ENCODE data around the gene NDUFAF4. TPM values are rescaled to one million over a fixed set of nuclear protein-coding genes. Genes with fewer than 3 reads are reported as not detected.

The NDUFAF4 gene
- total and polyA plus RNA-seq, 2 of the 8 experiments (the other 6 are each of a cell fraction or from before 2014, with no cell fraction given): 21.9 to 84.4 TPM

DNA sequence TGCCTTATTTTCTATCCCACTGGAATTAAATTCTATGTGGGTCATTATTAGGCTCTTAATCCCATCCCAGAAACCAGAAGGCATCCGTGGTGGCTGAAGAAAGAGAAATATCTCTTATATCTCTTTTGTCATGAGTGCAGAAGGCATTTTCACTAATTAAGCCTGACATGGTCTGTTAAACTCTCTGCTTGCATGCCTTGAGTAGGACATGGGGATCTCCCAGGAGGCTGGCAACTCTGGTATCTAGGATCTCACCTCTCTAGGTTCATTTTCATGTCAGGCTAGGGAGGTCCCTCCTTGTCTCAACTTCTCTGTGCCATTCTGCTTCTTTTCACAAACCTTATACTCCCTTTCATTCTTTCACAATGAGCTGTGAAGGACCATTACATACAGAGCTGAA lies 35.1 kb downstream of the NDUFAF4 start:
- CTCF ChIA-PET (ENCODE audit: partially characterized antibody): no interaction called here
- WGBS, 2 experiments (ENCODE audit: extremely low coverage in 1 of 2, insufficient coverage in 1 of 2, insufficient read length in 1 of 2, insufficient replicate concordance in 2 of 2, low coverage in 1 of 2, low lambda C conversion rate in 2 of 2, missing lambda C conversion rate in 1 of 2): 96% methylated on average over 1 of the region's 1 CpG; no CpG with 5 or more reads in 1 of the 2 experiments
- Histone ChIP-seq H3K14ac (ENCODE audit: insufficient read length) (no peak overlapping the region), H3K27me3 (replicated peaks in 1 of 4; ENCODE audit: control insufficient read depth in 3 of 4, extremely low read depth in 1 of 4, insufficient read depth in 3 of 4, low read length in 3 of 4) (no peaks in the 10 kb centered on the region), H2BK15ac (ENCODE audit: low read length) (no peak overlapping the region), H2AFZ (ENCODE audit: low read length) (0 out of 2 replicates have a peak overlapping the region, but pooled peaks have one; percentile 60), H4K8ac (ENCODE audit: extremely low read depth, insufficient read depth, low read length) (no peak overlapping the region), H2BK5ac (ENCODE audit: low read depth, low read length) (no peak overlapping the region), H2BK20ac (ENCODE audit: low read length) (no peak overlapping the region), H3K27ac (ENCODE audit: low read depth, low read length) (no peak overlapping the region), H2BK120ac (replicated peaks; ENCODE audit: low read depth, low read length) (no peak overlapping the region), H3K56ac (replicated peaks; ENCODE audit: insufficient read length, low read depth, low read length) (no peak overlapping the region), H3K4me1 (replicated peaks in 1 of 4; ENCODE audit: control insufficient read depth in 3 of 4, insufficient read depth in 4 of 4, low read length in 3 of 4) (no peaks in the 10 kb centered on the region; a peak in 1 of 7 replicates), H3K4ac (replicated peaks; ENCODE audit: insufficient read length, low read depth, low read length) (no peak overlapping the region), H4K91ac (replicated peaks; ENCODE audit: insufficient read length, low read length) (no peak overlapping the region), H3K36me3 (ENCODE audit: control insufficient read depth in 2 of 4, insufficient read depth in 4 of 4, low read length in 3 of 4) (no peaks in the 10 kb centered on the region), H2AK5ac (ENCODE audit: low read depth, low read length) (no peak overlapping the region), H3K23me2 (ENCODE audit: low read depth, low read length) (no peaks in the 10 kb centered on the region), H3K9me3 (ENCODE audit: insufficient read depth in 2 of 2, low read depth in 1 of 2, low read length in 1 of 2) (peaks cover 2 to 3% of the 10 kb centered on the region in 2 experiments; a peak in 1 of 4 replicates), H3K18ac (ENCODE audit: extremely low read depth, low read length) (no peak overlapping the region), H3K79me2 (ENCODE audit: control insufficient read depth in 1 of 2, insufficient read depth in 2 of 2, low read length in 2 of 2) (no peaks in the 10 kb centered on the region), H3K79me1 (ENCODE audit: low read depth, low read length) (no peaks in the 10 kb centered on the region), H4K5ac (ENCODE audit: insufficient read length, low read depth, low read length) (no peak overlapping the region), H4K20me1 (replicated peaks in 1 of 2; ENCODE audit: control insufficient read depth in 1 of 2, insufficient read depth in 2 of 2, low read length in 2 of 2) (no peaks in the 10 kb centered on the region), H2BK12ac (ENCODE audit: low read depth, low read length) (no peak overlapping the region), H3K4me3 (ENCODE audit: extremely low read depth in 1 of 4, insufficient read depth in 2 of 4, low read depth in 3 of 4, low read length in 4 of 4) (no peak overlapping the region), H3K23ac (ENCODE audit: insufficient read length) (no peak overlapping the region), H3K4me2 (ENCODE audit: insufficient read depth in 1 of 2, low read depth in 2 of 2, low read length in 2 of 2) (no peak overlapping the region), H3K9ac (replicated peaks in 1 of 4; ENCODE audit: extremely low read depth in 1 of 4, low read depth in 3 of 4, low read length in 3 of 4) (no peak overlapping the region)
- no peak for TF ChIP-seq MAFK (IDR thresholded peaks at IDR 0.05; ENCODE audit: low read depth, low read length)
- TF ChIP-seq, protein P1, sequence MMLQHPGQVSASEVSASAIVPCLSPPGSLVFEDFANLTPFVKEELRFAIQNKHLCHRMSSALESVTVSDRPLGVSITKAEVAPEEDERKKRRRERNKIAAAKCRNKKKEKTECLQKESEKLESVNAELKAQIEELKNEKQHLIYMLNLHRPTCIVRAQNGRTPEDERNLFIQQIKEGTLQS (IDR thresholded peaks at IDR 0.05; ENCODE audit: insufficient read depth, low read depth, low read length): no peak
- TF ChIP-seq TAF7 (optimal IDR thresholded peaks at IDR 0.05; ENCODE audit: borderline replicate concordance, low read depth, low read length): no peak
- TF ChIP-seq GABPA (IDR thresholded peaks at IDR 0.05; ENCODE audit: borderline replicate concordance, insufficient read depth, low read length): no peak
- no peak for TF ChIP-seq JUN (IDR thresholded peaks at IDR 0.05; ENCODE audit: low read depth, low read length)
- no peak for FAIRE-seq
- POLR2A ChIA-PET (ENCODE audit: partially characterized antibody): no interaction called here
- no peak for DNase-seq (ENCODE audit: low read depth in 1 of 2, low spot score in 2 of 2)

Data from H1 (cell line).